ENCODE measurements around the gene IKZF2. TPM values are rescaled to one million over a fixed set of nuclear protein-coding genes. Genes with fewer than 3 reads are reported as not detected.

The IKZF2 gene
- total RNA-seq, 1 experiment from 2014 or later = 0.14 TPM

GRCh38 chr2:213107728-213108127, 43.7 kb downstream of the IKZF2 start:
- no peak for DNase-seq (ENCODE audit: low read depth)
- in situ Hi-C loops (cut with HindIII; ENCODE audit: low pct_unique_long_range_greater_than_20kb, low sequenced_read_pairs) = no loop called here

DNA sequence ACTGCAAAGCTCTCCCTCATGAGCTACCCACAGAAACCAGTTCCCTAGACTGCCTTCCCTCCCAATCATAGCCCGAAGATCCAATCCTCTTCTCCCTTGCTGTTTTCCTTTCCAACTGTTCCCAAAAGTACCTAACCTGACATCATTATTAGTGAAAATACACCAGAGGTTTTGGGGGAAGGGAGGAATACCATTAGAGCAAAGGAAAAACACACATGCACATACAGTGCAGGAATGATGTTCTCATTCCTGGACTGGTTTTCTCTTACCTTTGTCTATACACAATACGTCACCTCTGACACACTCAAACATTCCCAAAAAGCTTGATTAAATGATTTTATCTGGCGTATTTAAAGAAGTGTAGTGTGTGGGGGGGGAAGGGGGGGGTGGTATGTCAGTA, 46.2 kb downstream of the IKZF2 start:
- in situ Hi-C loops (cut with HindIII; ENCODE audit: low pct_unique_long_range_greater_than_20kb, low sequenced_read_pairs) = no loop called here
- DNase-seq (ENCODE audit: low read depth) = no peak

DNA sequence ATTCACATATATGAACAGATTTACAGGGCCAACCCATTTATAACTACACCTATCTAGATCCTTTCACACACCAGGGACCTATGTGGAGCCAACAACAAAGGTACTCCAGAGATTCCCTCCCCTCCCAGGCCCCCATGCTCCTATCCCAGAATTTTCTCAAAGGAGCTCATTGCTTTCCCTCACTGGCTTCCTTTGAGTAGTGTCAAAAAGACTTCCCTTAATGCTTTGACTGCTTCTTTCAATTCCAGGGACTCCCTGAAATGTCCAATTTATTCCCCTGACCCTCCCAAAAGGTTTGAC, 46.6 kb downstream of the IKZF2 start:
- DNase-seq (ENCODE audit: low read depth) = no peak
- in situ Hi-C loops (cut with HindIII; ENCODE audit: low pct_unique_long_range_greater_than_20kb, low sequenced_read_pairs) = no loop called here

DNA sequence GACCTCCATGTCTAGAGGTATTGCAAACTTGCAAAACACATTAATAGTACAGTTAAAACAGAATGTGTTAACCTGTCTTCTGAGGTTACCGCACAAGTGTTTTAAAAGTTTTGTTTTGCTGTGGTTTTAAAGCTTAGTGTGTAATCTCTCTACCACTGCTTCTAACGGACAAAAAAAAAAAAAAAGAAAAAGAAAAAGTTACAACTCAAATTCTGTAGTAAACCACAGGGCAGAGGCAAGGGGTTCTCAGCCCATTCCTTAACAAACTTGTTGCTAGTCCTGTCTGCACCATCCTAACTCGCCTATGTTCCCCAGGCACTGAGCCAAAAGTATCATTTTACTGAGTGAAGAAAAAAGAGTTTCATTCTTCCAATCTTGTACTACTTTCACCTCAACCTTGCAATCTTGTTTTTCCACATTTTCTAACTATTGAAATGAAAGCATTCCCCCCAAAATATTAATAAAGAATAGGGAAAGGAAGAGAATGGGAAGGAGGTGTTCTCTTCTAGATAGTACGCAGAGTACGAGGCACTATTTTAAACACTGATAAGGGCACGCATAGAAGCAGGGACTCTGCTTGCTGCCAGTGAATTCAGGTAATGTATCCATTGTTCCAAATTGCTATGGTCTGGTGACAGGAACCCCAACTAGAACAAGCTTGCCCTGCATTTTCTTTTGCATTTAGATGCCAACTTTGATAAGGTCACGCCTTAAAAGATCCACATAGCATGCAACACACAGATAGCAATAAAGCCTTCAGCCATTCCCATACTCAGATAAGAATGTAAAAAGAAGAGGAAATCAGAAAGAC, 47.1 kb downstream of the IKZF2 start:
- DNase-seq (ENCODE audit: low read depth) = no peak
- in situ Hi-C loops (cut with HindIII; ENCODE audit: low pct_unique_long_range_greater_than_20kb, low sequenced_read_pairs) = no loop called here

DNA sequence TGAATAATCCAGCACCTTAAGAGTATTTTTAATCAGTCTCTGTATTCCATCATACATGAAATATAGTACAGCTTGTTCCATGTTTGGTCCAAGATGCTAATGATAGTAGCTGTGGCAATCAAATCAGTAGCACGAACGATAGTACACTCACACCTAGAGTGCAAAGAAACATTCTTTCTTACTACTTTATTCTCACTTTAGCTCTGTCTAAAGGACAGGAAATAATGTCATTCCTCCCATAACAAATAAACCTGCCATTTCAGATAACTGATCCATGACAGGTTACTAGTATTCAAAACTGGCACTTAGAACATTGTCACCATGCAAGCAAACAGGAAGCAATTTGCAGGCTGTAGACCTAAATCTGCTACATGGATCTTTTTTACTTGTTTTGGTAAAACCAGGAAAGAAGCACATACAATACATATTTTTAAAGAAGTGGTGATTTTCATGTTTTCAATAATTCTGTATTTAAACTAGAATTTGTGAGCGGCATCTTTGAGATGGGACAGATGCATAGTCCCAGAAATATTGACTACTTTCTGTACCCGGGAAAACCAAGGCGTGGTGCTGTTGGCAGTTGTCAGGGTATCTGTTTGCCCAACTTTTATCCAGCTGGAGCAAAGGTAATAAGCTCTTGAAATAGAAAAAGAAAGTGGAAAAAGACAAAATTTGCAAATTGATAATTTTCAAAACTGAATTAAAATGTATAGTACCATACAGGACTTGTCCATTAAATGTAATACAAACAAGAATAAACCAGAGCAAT, 49.5 kb downstream of the IKZF2 start:
- no peak for DNase-seq (ENCODE audit: low read depth)
- in situ Hi-C loops (cut with HindIII; ENCODE audit: low pct_unique_long_range_greater_than_20kb, low sequenced_read_pairs) = no loop called here

- DNase-seq (ENCODE audit: low read depth) = no peak
- in situ Hi-C loops (cut with HindIII; ENCODE audit: low pct_unique_long_range_greater_than_20kb, low sequenced_read_pairs) = no loop called here
These were observed 50.3 kb downstream of the IKZF2 start for GRCh38 chr2:213101109-213101508.

DNA sequence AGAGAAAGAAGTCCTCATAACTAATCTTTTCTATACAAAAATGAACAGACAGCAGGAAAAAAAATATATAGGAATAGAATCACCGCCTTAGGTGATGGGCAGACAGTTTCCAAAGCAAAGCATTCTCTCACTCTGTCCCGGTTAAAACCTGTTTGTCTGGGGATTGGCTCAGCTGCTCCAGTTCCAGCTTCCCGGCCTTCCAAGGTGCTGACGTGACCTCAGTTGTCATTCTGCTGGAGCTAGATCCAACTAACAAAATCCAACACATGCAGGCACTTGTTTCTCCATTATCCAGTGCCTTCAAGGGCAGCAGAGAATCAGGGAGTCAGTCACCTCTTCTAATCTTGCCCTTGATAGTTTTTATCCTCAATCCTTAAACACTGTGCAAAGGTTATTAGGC, 52.8 kb downstream of the IKZF2 start:
- no peak for DNase-seq (ENCODE audit: low read depth)
- in situ Hi-C loops (cut with HindIII; ENCODE audit: low pct_unique_long_range_greater_than_20kb, low sequenced_read_pairs) = no loop called here

DNA sequence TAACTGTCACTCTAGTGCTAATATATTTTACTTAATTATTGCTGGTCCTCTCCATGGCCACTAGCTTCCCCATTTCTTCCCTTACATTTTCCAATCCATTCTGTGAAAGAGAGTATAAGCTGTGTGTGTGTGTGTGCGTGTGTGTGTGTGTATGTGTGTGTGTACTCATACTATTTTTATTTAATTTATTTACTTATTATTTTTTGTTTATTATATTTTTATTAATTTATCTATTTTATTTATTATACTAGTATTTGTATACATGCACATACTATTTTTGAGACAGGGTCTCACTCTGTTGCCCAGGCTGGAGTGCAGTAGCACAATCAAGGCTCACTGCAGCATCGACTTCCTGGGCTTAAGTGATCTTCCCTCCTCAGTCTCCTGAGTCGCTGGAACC, 59.6 kb downstream of the IKZF2 start:
- no peak for DNase-seq (ENCODE audit: low read depth)
- in situ Hi-C loops (cut with HindIII; ENCODE audit: low pct_unique_long_range_greater_than_20kb, low sequenced_read_pairs) = no loop called here

GRCh38 chr2:213090772-213091171, 60.6 kb downstream of the IKZF2 start:
- in situ Hi-C loops (cut with HindIII; ENCODE audit: low pct_unique_long_range_greater_than_20kb, low sequenced_read_pairs) = no loop called here
- no peak for DNase-seq (ENCODE audit: low read depth)

GRCh38 chr2:213089438-213089837, 62.0 kb downstream of the IKZF2 start:
- no peak for DNase-seq (ENCODE audit: low read depth)
- in situ Hi-C loops (cut with HindIII; ENCODE audit: low pct_unique_long_range_greater_than_20kb, low sequenced_read_pairs) = no loop called here

- in situ Hi-C loops (cut with HindIII; ENCODE audit: low pct_unique_long_range_greater_than_20kb, low sequenced_read_pairs) = no loop called here
- no peak for DNase-seq (ENCODE audit: low read depth)
These were observed 64.4 kb downstream of the IKZF2 start for GRCh38 chr2:213087040-213087439.

- no peak for DNase-seq (ENCODE audit: low read depth)
- in situ Hi-C loops (cut with HindIII; ENCODE audit: low pct_unique_long_range_greater_than_20kb, low sequenced_read_pairs) = no loop called here
These were observed 64.8 kb downstream of the IKZF2 start for GRCh38 chr2:213086571-213086970.

- in situ Hi-C loops (cut with HindIII; ENCODE audit: low pct_unique_long_range_greater_than_20kb, low sequenced_read_pairs) = no loop called here
- no peak for DNase-seq (ENCODE audit: low read depth)
These were observed 65.4 kb downstream of the IKZF2 start for GRCh38 chr2:213086050-213086449.

- no peak for DNase-seq (ENCODE audit: low read depth)
- in situ Hi-C loops (cut with HindIII; ENCODE audit: low pct_unique_long_range_greater_than_20kb, low sequenced_read_pairs) = no loop called here
These were observed 65.9 kb downstream of the IKZF2 start for GRCh38 chr2:213085538-213085937.

- no peak for DNase-seq (ENCODE audit: low read depth)
- in situ Hi-C loops (cut with HindIII; ENCODE audit: low pct_unique_long_range_greater_than_20kb, low sequenced_read_pairs) = no loop called here
These were observed 67.2 kb downstream of the IKZF2 start for GRCh38 chr2:213084261-213084660.

DNA sequence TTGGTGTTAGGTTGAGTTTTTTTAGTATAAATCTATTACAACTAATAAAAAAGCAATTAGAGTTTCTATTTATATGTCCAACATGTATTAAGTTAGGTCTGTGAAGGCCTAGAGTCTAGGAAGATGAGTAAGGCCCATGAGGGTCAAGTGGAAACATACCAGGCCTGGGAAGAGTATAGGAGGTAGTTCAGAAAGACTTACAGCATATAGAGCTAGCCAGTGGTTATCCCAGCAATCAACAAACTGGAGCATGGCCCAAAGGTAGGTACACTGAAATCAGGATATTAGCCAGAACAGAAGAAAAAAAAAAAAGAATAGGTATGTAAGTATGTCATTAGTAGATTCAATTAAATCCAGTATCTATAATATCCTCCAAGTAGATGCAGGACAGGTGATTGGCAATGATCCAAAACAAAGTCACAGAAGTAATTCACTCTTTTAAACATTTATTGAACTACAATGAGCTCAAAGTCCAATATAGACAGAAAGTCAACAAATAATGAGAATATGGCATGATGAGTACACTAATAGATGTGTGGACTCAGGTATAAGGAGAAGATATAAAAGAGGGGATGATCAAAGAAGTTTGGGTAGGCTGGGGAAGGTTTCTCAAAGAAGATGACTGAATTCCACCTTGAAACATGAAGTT, 70.3 kb downstream of the IKZF2 start:
- no peak for DNase-seq (ENCODE audit: low read depth)
- in situ Hi-C loops (cut with HindIII; ENCODE audit: low pct_unique_long_range_greater_than_20kb, low sequenced_read_pairs) = no loop called here

GRCh38 chr2:213079756-213080155, 71.7 kb downstream of the IKZF2 start:
- DNase-seq (ENCODE audit: low read depth) = no peak
- in situ Hi-C loops (cut with HindIII; ENCODE audit: low pct_unique_long_range_greater_than_20kb, low sequenced_read_pairs) = no loop called here

GRCh38 chr2:213078686-213079085, 72.7 kb downstream of the IKZF2 start:
- DNase-seq (ENCODE audit: low read depth) = no peak
- in situ Hi-C loops (cut with HindIII; ENCODE audit: low pct_unique_long_range_greater_than_20kb, low sequenced_read_pairs) = no loop called here

DNA sequence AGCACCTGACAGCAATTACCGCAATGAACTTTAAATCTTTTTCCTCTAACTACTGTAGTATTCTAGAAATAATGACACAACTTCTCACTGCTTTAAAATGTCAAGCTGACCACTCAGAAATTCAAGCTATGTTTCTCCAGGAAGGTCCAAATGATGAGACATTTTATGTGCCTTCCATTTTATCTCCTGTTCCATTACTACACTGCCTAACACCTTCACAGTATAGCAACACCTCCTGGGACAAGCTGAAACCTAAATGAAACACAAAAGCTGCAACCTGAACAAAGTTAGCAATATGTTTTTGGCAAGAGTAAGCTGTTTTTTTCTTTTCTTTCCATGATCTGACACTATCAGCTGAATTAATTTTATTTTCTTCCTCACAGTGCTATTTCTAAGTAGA, 81.9 kb downstream of the IKZF2 start:
- in situ Hi-C loops (cut with HindIII; ENCODE audit: low pct_unique_long_range_greater_than_20kb, low sequenced_read_pairs) = no loop called here
- DNase-seq (ENCODE audit: low read depth) = no peak
